Astrocyte of the spinal cord (primary cell): ENCODE data around the gene HIP1.
"Not testable (repeated sequence)": the region's sequence is repeated elsewhere in the genome, so short reads cannot be mapped to it uniquely, and the experiment has no call there.

Experiments
- DNase-seq: peaks from one replicate; pipeline ENCODE4 v3.0.0; 2011; ENCODE audit warnings: low read depth, low spot score
- H3K4me3 ChIP-seq: 2 replicates; pipeline ENCODE4 v1.5.1; 2011; ENCODE audit warnings: low read depth, mild to moderate bottlenecking, low read length, moderate library complexity
- in situ Hi-C: cut with HindIII; loops from 2 replicates; pipeline ENCODE4 v1.10.0; 2017; ENCODE audit warnings: low sequenced_read_pairs
- TF ChIP-seq, protein P1 (sequence below): IDR thresholded peaks from 2 replicates; pipeline ENCODE4 v1.5.1; 2012; ENCODE audit warnings: low read depth, mild to moderate bottlenecking, low read length, inconsistent platforms

Gene HIP1

GRCh38 chr7:75532639-75533038 is 206.1 kb downstream of the HIP1 start:
- no peak overlapping the region for H3K4me3 ChIP-seq
- in situ Hi-C loops, result no loop called here
- no peak for DNase-seq
- TF ChIP-seq, protein P1, sequence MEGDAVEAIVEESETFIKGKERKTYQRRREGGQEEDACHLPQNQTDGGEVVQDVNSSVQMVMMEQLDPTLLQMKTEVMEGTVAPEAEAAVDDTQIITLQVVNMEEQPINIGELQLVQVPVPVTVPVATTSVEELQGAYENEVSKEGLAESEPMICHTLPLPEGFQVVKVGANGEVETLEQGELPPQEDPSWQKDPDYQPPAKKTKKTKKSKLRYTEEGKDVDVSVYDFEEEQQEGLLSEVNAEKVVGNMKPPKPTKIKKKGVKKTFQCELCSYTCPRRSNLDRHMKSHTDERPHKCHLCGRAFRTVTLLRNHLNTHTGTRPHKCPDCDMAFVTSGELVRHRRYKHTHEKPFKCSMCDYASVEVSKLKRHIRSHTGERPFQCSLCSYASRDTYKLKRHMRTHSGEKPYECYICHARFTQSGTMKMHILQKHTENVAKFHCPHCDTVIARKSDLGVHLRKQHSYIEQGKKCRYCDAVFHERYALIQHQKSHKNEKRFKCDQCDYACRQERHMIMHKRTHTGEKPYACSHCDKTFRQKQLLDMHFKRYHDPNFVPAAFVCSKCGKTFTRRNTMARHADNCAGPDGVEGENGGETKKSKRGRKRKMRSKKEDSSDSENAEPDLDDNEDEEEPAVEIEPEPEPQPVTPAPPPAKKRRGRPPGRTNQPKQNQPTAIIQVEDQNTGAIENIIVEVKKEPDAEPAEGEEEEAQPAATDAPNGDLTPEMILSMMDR, result no peak

DNA sequence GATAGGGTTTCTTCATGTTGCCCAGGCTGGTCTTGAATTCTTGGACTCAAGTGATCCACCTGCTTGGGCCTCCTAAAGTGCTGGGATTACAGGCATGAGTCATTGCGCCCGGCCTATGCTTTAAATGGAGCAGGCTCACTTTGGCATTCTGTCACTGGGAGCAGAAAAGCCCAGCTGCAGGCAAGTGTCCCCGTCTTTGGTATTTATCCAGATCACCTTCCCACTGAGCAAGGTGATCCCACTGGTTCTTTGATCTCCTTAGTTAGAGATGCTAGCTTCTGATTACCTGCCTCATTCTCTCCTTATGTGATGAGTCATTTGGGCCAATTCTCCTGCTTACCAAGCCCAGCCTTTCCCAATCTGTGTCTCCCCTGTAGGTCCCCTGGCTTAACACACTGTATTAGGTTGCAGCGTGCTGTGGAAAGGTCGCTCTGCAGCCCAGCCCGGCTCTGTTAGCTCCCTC is 207.4 kb downstream of the HIP1 start:
- in situ Hi-C loops, result no loop called here
- no peak for DNase-seq
- TF ChIP-seq, protein P1, result no peak
- H3K4me3 ChIP-seq, result no peak overlapping the region

DNA sequence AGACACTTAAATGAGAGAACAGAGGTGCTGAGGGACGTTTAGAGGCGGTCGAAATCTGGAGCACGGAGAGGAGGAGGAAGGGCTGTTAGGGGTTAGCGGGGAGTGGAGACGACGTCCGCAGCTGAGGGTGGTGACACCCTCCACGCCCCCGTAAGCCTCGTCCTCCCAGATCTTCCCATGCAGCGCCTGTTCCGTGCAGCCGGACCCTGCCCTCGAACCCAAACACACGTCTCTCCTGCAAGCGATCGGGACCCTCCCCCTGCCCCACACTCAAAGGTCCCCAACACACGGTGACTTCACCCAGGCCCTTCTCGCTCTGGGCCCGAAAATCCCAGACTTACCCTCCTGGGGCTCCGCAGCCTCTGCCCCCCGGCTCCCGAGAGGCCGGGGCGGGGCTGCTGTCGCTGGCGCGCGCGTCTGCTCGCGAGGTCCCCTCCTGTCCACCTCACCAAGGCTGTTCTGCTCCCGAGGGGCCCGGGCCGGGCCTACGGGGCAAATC is 211.5 kb downstream of the HIP1 start:
- H3K4me3 ChIP-seq, result peak overlapping the region; percentile 82
- DNase-seq, in situ Hi-C loops: not testable (repeated sequence)

DNA sequence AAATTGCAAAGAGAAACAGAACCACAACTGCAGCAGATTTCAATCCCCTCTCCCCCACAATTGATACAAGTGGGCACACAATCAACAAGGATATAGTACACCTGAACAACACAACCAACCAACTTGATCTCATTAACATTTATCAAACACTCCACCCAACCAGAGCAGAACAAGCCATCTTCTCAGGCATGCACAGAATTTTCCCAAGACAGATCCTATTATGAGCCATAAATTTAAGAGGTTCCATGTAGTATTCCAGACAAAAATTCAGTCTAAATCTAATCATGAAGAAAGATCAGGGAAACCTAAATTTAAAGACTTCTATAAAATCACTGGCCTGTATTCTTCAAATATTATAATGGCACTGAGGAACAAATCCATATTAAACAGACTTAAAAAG is 217.0 kb downstream of the HIP1 start:
- in situ Hi-C loops, DNase-seq, H3K4me3 ChIP-seq: not testable (repeated sequence)

- DNase-seq, H3K4me3 ChIP-seq, in situ Hi-C loops: not testable (repeated sequence)
These were observed 219.9 kb downstream of the HIP1 start for GRCh38 chr7:75518842-75519241.

DNA sequence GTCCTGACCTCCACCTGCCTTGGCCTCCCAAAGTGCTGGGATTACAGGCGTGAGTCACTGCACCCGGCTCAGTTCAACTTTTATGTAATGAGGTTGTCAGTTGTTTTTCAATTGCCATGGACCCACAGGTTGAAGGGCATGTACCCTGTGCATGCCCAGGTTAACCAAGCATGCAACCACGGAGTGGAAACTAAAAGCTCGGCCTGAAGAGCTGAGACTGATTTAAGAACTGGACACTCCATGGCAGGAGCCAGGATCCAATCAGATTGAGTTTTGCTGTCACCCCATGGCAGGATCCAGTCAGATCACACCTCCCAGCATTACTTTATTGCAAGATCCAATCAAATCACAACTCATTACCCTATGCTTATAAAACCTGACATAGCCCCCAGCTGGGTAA is 229.7 kb downstream of the HIP1 start:
- H3K4me3 ChIP-seq, DNase-seq, in situ Hi-C loops: not testable (repeated sequence)

DNA sequence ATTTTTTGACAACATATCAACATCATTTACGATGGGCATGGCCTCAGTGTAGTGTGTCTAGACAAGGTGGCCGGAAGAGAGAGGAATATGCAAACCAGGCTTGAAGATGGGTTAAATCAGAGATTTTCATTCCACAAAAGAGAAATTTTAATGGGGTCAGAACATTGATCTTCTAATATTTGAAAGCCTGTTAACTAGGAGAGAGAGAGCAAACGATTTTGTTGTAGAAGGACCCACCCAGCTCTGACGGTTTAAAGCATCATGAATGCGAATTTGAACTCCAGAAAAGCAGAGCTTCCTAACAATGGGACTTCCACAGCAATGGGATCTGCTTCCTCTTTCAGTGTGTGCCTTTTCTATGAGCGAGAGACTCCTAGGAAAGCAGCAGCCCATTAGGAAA is 246.7 kb downstream of the HIP1 start, which contains the start of gene SPDYE5:
Gene SPDYE5, plus strand, starts transcription at position 301 of the 400 bp plus-strand sequence. CDS start 1,728 bp downstream, outside the sequence.
- DNase-seq, H3K4me3 ChIP-seq, in situ Hi-C loops: not testable (repeated sequence)

- in situ Hi-C loops, result not testable (repeated sequence)
- peak; percentile 89 for DNase-seq
- H3K4me3 ChIP-seq, result peak within 1 kb of the TSS; percentile 59
These were observed 252.6 kb downstream of the HIP1 start, which contains the start of gene POM121C for GRCh38 chr7:75485979-75486643. TSS of gene POM121C (minus strand) at chr7:75486299. CDS start at chr7:75441496, 44,803 bp downstream.

GRCh38 chr7:75485355-75485978 is 253.3 kb downstream of the HIP1 start:
- peak overlapping the region; percentile 59 for H3K4me3 ChIP-seq
- in situ Hi-C loops, DNase-seq: not testable (repeated sequence)
